Esophagus muscularis mucosa (tissue), 3 donors: ENCODE results near the gene ADAMTSL4.

Experiments used
- POLR2A ChIP-seq: fragments of 450-650 bp; IDR thresholded peaks from one replicate; pipeline ENCODE4 v1.6.1; 2017; ENCODE audit warnings: antibody characterized with exemption, moderate library complexity, mild to moderate bottlenecking, low read depth
- TF ChIP-seq, protein P1 (sequence below), 3 experiments: fragments of 200-600 bp in 2 of 3; fragments of 450-650 bp in 1 of 3; sonication (generic) in 2 of 3; IDR thresholded peaks; one replicate each; pipeline ENCODE4 v1.5.1; 2017 to 2019; ENCODE audit warnings: antibody characterized with exemption in 3 of 3, mild to moderate bottlenecking in 2 of 3, moderate library complexity in 1 of 3

DNA sequence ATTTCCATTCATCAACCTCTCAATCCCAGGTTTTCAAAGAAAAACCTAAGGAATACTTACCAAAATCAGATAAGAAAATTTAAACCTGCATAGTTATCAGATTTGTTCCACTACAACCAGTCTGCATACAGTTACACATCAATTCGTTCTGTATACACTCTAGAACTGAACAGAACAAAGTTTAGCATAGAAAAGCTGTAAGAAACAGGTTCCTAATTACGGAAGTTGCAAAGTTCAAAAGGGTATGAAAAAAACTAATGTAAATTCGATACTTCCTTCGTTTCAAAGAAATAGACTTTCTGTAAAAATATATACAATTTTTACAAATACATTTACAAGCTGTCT lies 27.1 kb downstream of the ADAMTSL4 start:
- TF ChIP-seq, protein P1, sequence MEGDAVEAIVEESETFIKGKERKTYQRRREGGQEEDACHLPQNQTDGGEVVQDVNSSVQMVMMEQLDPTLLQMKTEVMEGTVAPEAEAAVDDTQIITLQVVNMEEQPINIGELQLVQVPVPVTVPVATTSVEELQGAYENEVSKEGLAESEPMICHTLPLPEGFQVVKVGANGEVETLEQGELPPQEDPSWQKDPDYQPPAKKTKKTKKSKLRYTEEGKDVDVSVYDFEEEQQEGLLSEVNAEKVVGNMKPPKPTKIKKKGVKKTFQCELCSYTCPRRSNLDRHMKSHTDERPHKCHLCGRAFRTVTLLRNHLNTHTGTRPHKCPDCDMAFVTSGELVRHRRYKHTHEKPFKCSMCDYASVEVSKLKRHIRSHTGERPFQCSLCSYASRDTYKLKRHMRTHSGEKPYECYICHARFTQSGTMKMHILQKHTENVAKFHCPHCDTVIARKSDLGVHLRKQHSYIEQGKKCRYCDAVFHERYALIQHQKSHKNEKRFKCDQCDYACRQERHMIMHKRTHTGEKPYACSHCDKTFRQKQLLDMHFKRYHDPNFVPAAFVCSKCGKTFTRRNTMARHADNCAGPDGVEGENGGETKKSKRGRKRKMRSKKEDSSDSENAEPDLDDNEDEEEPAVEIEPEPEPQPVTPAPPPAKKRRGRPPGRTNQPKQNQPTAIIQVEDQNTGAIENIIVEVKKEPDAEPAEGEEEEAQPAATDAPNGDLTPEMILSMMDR (IDR thresholded peaks at IDR 0.05) = no peak
- no peak for TF ChIP-seq POLR2A
